ENCODE data around the gene FAM81B.
"Not testable (repeated sequence)": the region's sequence is repeated elsewhere in the genome, so short reads cannot be mapped to it uniquely, and the experiment has no call there.

FAM81B gene

GRCh38 chr5:95390812-95391492 lies at the start of gene FAM81B:
Gene FAM81B (plus strand): TSS chr5:95391366. CDS start chr5:95391390, 24 bp downstream.
- peak; percentile 45 for DNase-seq (ENCODE audit: low read depth)

DNA sequence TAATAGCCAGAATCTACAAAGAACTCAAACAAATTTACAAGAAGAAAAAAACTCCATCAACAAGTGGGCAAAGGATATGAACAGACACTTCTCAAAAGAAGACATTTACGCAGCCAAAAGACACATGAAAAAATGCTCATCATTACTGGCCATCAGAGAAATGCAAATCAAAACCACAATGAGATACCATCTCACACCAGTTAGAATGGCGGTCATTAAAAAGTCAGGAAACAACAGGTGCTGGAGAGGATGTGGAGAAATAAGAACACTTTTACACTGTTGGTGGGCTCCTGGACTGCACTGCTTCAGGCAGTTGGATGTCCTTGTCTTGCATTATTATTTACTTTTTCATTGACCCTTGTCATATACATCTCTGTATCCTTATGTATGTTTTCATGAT lies 49.7 kb upstream of the FAM81B start:
- not testable (repeated sequence) for DNase-seq (ENCODE audit: low read depth)

DNA sequence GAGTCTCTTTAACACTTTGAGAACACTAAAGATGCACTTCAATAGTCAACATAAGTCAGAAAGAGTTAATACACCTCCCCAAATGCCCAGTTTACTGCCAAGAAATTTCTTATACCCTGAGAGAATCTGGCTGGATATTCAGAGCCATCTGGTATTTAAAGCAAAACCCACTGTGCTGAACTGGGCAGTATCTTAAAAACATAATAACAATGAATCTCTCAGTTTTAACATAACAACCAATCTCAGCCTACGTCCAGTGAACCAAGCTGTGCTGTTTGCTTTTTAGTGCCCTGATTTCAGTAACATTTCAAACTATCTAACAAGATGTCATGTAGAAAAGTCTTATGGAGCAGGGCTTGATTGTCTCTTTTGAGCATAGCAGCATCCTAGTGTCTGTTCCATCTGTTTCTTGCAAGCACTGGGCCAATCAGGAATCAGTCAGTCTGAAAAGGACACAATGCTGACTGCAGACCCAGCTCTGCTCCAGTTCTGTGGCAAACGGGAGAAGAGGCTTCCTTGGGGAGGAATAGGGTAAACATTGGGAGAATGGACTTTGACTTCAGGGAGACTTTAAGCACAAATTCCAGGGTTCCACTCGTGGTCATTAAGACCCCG lies 43.6 kb upstream of the FAM81B start:
- no peak for DNase-seq (ENCODE audit: low read depth)

DNA sequence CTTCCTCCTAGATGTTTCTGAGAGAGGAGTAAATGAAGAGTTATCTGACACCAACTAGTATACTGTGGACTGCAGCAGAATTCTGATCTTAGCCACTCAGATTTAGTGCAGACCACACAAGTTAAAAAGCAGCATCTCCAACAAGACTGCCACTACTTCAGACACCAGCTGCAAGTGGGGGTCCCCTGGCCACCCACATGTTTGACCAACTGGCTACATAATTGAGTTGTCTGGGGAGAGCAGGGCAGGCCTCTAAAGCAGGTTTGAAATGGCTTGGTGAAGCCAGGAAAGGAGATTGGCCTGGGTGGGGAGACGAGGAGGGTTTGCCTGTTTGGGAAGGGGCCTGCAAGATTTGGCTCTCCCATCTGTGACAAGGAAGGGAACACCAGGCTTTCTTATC lies 40.5 kb upstream of the FAM81B start:
- DNase-seq (ENCODE audit: low read depth): no peak

DNA sequence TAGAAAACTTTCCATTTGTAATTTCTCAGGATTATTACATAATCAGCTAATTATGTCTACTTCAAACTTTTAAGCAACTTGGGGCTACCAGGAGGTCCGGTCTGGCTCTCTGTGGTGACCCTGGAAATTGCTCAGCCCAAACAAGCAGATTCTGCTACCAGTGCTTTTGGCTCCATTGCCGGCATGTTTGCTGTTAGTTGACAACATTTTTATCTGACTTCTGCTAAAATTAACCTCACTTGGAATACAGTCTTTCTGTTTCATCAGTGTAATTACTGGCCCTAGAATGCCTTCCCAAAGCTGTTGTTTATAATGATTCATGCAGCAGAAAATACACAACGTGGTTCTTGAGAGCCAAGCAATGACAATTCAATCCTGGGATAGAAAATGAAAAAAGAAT lies 38.5 kb upstream of the FAM81B start:
- no peak for DNase-seq (ENCODE audit: low read depth)

DNA sequence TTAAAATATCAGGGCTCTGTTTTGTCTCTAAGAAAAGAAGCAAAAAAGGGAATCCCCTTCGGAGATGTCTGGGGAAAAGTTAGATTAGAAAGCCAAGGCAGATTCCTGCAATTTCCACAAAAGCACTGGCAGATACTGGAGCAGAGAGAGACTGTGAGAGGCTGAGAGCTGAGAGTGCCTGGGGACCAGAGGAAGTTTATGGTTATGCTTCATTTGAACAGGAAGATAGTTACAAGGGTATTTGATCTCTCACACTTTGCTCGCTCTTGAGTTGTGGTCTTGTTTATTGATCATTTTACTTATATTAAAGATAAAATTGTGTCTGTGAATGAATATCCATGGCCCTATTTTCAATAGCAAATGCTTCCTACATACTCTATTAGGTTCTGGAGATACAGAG lies 32.8 kb upstream of the FAM81B start:
- no peak for DNase-seq (ENCODE audit: low read depth)

DNA sequence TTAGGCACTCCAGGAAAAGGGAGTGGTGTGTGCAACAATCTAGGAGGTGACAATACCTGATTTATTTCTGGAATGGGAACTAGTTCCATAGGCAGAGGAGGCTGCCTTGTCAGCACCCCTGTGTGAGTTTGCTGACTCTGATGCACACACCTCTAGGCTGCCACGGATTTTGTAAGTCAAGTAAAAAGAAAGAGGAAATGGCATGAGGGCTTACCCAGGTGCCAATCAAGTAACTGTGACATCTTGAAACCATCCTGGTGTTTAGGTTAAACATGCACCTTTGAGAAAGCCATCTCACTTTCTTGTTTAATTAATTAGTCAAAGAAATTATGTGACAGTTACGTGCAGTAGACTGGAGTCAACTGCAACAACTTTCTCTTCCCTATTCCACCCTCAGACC lies 32.3 kb upstream of the FAM81B start:
- no peak for DNase-seq (ENCODE audit: low read depth)

- DNase-seq (ENCODE audit: low read depth): not testable (repeated sequence)
These were observed 30.5 kb upstream of the FAM81B start for GRCh38 chr5:95360667-95361066.

GRCh38 chr5:95365302-95366095 lies 25.7 kb upstream of the FAM81B start:
- DNase-seq (ENCODE audit: low read depth): no peak

GRCh38 chr5:95369782-95370181 lies 21.4 kb upstream of the FAM81B start:
- no peak for DNase-seq (ENCODE audit: low read depth)

DNA sequence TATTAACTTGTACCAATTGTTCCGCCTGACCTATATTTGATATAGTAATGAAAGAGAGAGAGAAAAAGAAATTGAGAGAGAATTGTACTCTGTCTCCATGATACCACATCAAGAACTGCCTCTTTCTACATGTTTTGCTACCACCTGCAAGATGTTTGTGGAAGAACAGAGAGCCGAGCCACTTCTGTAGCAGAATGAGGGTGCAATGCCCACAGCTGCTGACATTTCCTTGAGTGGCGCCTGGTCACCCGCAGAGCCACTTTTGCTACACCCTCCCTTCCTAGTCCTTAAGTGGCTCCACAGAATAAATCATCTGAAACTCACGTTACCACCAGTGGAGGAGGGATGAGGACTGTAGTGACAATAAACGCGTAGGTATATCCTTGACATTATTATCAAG lies 17.1 kb upstream of the FAM81B start:
- DNase-seq (ENCODE audit: low read depth): no peak

- DNase-seq (ENCODE audit: low read depth): peak; percentile 77
These were observed 15.6 kb upstream of the FAM81B start for GRCh38 chr5:95375591-95375990.

DNA sequence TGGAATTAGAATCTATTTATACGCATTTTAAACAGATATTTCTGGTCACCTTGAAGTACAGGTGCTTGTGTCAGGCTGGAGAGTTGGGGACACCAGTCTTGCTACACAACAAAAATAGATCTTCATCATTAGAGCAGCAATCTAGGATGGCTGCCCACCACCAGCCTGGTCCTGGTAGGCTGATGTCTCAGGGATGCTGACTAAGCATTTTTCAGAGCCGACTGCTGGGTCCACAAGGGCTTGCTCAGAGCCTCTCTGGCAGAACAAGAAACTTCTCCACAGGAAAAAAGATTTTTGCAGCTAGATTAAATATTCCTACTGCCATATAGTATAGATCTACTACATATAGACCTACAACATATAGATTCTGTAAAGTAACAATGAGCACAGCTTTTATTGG lies 12.0 kb upstream of the FAM81B start:
- DNase-seq (ENCODE audit: low read depth): no peak

DNA sequence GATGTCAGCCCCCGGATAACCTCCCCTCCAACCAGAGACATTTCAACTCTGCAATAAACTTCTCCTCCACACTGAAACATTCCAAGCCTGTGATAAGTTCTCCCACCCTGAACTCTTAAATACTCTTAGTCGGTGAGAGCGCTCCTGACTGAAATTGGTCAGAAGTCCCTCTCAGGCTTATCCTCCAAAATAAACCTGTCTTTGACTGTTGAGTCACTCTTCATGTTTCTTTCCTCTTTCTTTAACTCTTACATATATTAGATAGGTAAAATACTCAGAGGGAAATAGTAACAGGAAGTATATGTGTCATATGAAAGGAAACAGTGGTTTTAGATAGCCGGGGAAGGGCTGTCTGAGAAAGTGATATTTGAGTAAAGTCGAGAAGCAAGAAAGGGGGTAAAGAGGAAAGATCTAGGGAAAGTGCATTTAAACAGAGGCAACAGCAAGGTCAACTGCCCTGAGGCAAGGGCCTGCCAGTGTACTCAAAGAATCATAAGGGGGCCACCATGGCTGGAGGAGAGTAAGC lies 11.0 kb upstream of the FAM81B start:
- DNase-seq (ENCODE audit: low read depth): no peak

- no peak for DNase-seq (ENCODE audit: low read depth)
These were observed 8.4 kb upstream of the FAM81B start for GRCh38 chr5:95382801-95383200.

- no peak for DNase-seq (ENCODE audit: low read depth)
These were observed 6.5 kb upstream of the FAM81B start for GRCh38 chr5:95384485-95385213.

- DNase-seq (ENCODE audit: low read depth): no peak
These were observed 5.8 kb upstream of the FAM81B start for GRCh38 chr5:95385334-95385733.

DNA sequence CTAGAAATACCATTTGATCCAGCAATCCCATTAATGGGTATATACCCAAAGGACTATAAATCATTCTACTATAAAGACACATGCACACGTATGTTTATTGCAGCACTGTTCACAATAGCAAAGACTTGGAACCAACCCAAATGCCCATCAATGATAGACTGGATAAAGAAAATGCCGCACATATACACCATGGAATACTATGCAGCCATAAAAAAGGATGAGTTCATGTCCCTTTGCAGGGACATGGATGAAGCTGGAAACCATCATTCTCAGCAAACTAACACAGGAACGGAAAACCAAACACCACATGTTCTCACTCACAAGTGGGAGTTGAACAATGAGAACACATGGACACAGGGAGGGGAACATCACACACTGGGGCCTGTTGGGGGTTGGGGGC lies 799 bp downstream of the FAM81B start:
- DNase-seq (ENCODE audit: low read depth): not testable (repeated sequence)

DNA sequence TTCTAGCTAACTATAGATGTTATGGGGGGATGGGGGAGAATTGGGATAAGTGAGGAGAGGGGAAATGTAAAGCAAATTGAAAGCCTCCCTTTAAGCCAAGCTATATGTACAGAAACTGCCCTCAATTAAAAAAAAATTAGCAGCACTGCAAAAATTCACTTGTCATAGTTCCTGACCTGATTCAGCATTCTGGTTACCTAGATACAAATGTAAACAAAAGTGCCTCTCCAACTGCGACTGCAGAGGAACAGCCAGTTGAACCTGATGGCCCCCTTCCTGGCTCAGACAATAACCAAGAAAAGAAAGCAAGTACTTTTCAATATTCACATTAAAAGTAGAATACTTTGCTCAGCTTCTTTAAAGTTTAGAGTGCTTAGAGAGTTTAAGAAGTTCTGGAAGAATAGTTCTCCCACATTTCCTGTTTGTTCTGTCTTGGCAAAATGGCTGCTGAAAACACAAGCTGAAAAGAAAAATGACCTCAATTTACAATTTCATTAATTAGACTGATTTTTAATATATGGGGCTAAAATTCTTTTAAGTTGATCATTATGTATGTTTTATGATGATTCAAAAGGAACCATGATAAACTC lies 1.5 kb downstream of the FAM81B start:
- DNase-seq (ENCODE audit: low read depth): peak; percentile 54

GRCh38 chr5:95393279-95393678 lies 2.1 kb downstream of the FAM81B start:
- DNase-seq (ENCODE audit: low read depth): no peak

DNA sequence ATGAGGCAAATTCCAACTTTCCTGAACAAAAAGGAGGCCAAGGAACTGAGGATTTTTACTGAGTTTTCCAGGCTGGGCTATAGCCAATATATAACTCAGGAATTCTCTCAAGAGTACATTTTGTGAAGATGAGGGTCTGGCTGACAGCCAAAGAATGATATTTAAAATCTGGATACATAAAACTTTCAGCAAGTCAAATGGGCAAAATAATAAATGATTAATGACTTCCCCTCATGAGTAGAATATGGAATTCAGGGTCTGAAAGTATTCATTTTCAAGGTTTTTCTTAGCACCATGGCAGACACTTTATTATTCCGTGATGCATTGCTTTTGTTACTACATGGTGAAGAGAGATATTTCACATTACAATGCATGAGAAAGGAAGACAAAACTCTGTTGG lies 7.8 kb downstream of the FAM81B start:
- no peak for DNase-seq (ENCODE audit: low read depth)

DNA sequence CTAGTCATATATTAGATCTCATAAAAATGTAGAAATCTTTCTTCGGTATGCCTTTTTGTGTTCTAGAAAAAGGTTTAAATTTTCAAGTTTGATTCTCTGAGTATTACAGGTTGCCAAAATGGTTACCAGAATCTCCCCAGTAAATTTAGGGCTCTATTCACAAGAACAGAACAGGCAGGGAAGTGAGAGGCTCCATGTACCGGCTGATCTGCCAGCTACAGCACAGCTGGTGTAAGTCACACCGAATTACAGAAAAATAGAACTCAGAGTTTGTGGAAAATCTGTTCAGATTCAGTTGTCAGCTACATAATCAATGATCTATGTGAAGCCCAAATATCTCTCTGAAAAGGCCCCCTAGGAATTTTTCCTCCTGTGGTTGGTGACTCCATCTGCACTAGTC lies 10.5 kb downstream of the FAM81B start:
- no peak for DNase-seq (ENCODE audit: low read depth)

Measured in ELR (cell line).